HCT116 (cell line): ENCODE results near the gene IL17RD. TPM values are rescaled to one million over a fixed set of nuclear protein-coding genes. Genes with fewer than 3 reads are reported as not detected.

ENCODE experiments used
- ATAC-seq: fragments of 200-7000 bp; cut with Tn5 transposase; 2 replicates; pipeline ENCODE4 v1.9.1; 2020; ENCODE audit warnings: mild to moderate bottlenecking, moderate library complexity
- BruUV-seq: library from RNA; stranded (reverse); fragments of 400-500 nt; replicated peaks from 2 replicates; lab custom pipeline; 2021; lab: Mats Ljungman, UMichigan
- CTCF ChIA-PET: fragments of 300-600 bp; sonication (Branson Sonifier 250); formaldehyde crosslinking; loops from one replicate; lab custom pipeline; 2021; ENCODE audit warnings: antibody characterized with exemption; lab: Charles Lee
- POLR2A ChIA-PET: fragments of 300-600, 350-600 bp; sonication (Branson Sonifier 250); formaldehyde crosslinking; loops from one replicate; lab custom pipeline; 2021; ENCODE audit warnings: antibody characterized with exemption; lab: Charles Lee
- RAD21 ChIA-PET, 2 experiments: fragments of 300-600 bp; sonication (Branson Sonifier 250); formaldehyde crosslinking; loops; one replicate each; lab custom pipeline; 2023; ENCODE audit warnings: low total read pairs in 2 of 2; ENCODE audit not compliant: uncharacterized antibody in 2 of 2, unreplicated experiment in 2 of 2, low non-redundant PET in 1 of 2; lab: Charles Lee
- DNase-seq: peaks from one replicate; pipeline ENCODE4 v3.0.0-alpha.2; 2010; ENCODE audit warnings: low read depth, low spot score
- H2AFZ ChIP-seq: fragments of 200-600 bp; shearing (Covaris generic), sonication (generic); 2 replicates; pipeline ENCODE4 v1.6.1; 2017; ENCODE audit warnings: low read depth, mixed run types, mixed read lengths, antibody characterized with exemption, low read length; ENCODE audit not compliant: poor library complexity, severe bottlenecking
- H3K27ac ChIP-seq: 2 replicates; pipeline ENCODE4 v1.5.1; 2012; ENCODE audit warnings: low read depth, low read length
- H3K27me3 ChIP-seq: fragments of 200-600 bp; sonication (generic); 2 replicates; pipeline ENCODE4 v1.6.1; 2016; ENCODE audit warnings: mixed run types, low read length, mixed read lengths; ENCODE audit not compliant: insufficient read depth
- H3K36me3 ChIP-seq, 2 experiments: fragments of 200-500 bp in 1 of 2; fragments of 200-600 bp in 1 of 2; sonication (Bioruptor generic) in 1 of 2; sonication (generic) in 1 of 2; 2 replicates each; pipeline versions ENCODE4 v1.5.1 to v1.6.1; 2014 to 2016; ENCODE audit warnings: low read length in 2 of 2, inconsistent platforms in 1 of 2, mixed read lengths in 1 of 2, mixed run types in 1 of 2; ENCODE audit not compliant: insufficient read depth in 2 of 2, control insufficient read depth in 1 of 2
- H3K4me1 ChIP-seq, 2 experiments: fragments of 200-600 bp in 1 of 2; sonication (generic) in 1 of 2; 2 replicates each; pipeline versions ENCODE4 v1.5.1 to v1.6.1; 2012 to 2017; ENCODE audit warnings: low read length in 2 of 2, inconsistent platforms in 1 of 2, mild to moderate bottlenecking in 1 of 2, mixed read lengths in 1 of 2, mixed run types in 1 of 2, moderate library complexity in 1 of 2; ENCODE audit not compliant: insufficient read depth in 2 of 2, control insufficient read depth in 1 of 2
- H3K4me2 ChIP-seq: fragments of 200-600 bp; sonication (generic); 2 replicates; pipeline ENCODE4 v1.6.1; 2017; ENCODE audit warnings: mixed run types, low read length, mixed read lengths
- H3K4me3 ChIP-seq, 2 experiments: fragments of 200-600 bp in 1 of 2; sonication (generic) in 1 of 2; replicated peaks in 1 of 2; 2 replicates each; pipeline ENCODE4 v1.5.1; 2011 to 2016; ENCODE audit warnings: low read length in 2 of 2, control low read depth in 1 of 2, low read depth in 1 of 2, mild to moderate bottlenecking in 1 of 2, mixed read lengths in 1 of 2, mixed run types in 1 of 2
- H3K79me2 ChIP-seq: fragments of 200-600 bp; sonication (generic); 2 replicates; pipeline ENCODE4 v1.6.1; 2017; ENCODE audit warnings: mild to moderate bottlenecking, mixed run types, low read length, moderate library complexity, mixed read lengths; ENCODE audit not compliant: insufficient read depth
- H3K9ac ChIP-seq: fragments of 200-600 bp; sonication (generic); 2 replicates; pipeline ENCODE4 v1.6.1; 2016; ENCODE audit warnings: low read length, mixed read lengths
- H3K9me2 ChIP-seq: fragments of 200-600 bp; sonication (generic), shearing (Covaris generic); 2 replicates; pipeline ENCODE4 v1.6.1; 2017; ENCODE audit warnings: mixed run types, mild to moderate bottlenecking, moderate library complexity; ENCODE audit not compliant: insufficient read depth
- H3K9me3 ChIP-seq, 2 experiments: fragments of 200-500 bp in 1 of 2; fragments of 200-600 bp in 1 of 2; sonication (Bioruptor generic) in 1 of 2; sonication (generic) in 1 of 2; 2 replicates each; pipeline ENCODE4 v1.6.1; 2014 to 2017; ENCODE audit warnings: low read length in 2 of 2, mixed read lengths in 2 of 2, inconsistent platforms in 1 of 2, low read depth in 1 of 2, mild to moderate bottlenecking in 1 of 2, mixed run types in 1 of 2, moderate library complexity in 1 of 2; ENCODE audit not compliant: control insufficient read depth in 1 of 2, insufficient read depth in 1 of 2
- H4K20me1 ChIP-seq: fragments of 200-600 bp; sonication (generic), shearing (Covaris generic); 2 replicates; pipeline ENCODE4 v1.6.1; 2017; ENCODE audit warnings: mixed run types, mild to moderate bottlenecking, moderate library complexity; ENCODE audit not compliant: insufficient read depth
- CBX3 ChIP-seq: IDR thresholded peaks from 2 replicates; pipeline ENCODE4 v1.6.1; 2012; ENCODE audit warnings: low read depth
- CEBPB ChIP-seq: IDR thresholded peaks from 2 replicates; pipeline ENCODE4 v1.6.1; 2012; ENCODE audit warnings: low read depth
- CTCF ChIP-seq, 3 experiments: fragments of 200-600 bp in 1 of 3; sonication (generic) in 1 of 3; IDR thresholded peaks in 2 of 3; conservative IDR thresholded peaks in 1 of 3; 2 replicates each; pipeline ENCODE4 v1.5.1; 2012 to 2017; ENCODE audit warnings: low read depth in 2 of 3, low read length in 2 of 3, antibody characterized with exemption in 1 of 3, borderline replicate concordance in 1 of 3, control low read depth in 1 of 3, mild to moderate bottlenecking in 1 of 3, mixed read lengths in 1 of 3, mixed run types in 1 of 3, moderate library complexity in 1 of 3; ENCODE audit not compliant: insufficient read depth in 1 of 3
- EZH2 ChIP-seq: fragments of 200-600 bp; sonication (generic); IDR thresholded peaks from 2 replicates; pipeline ENCODE4 v1.6.1; 2017; ENCODE audit warnings: antibody characterized with exemption, mixed run types
- FOSL1 ChIP-seq: IDR thresholded peaks from 2 replicates; pipeline ENCODE4 v1.6.1; 2012; ENCODE audit warnings: low read depth
- JUND ChIP-seq: IDR thresholded peaks from 2 replicates; pipeline ENCODE4 v1.6.1; 2012
- SIN3A ChIP-seq: IDR thresholded peaks from 2 replicates; pipeline ENCODE4 v1.6.1; 2012; ENCODE audit warnings: low read depth
- SP1 ChIP-seq: IDR thresholded peaks from 2 replicates; pipeline ENCODE4 v1.6.1; 2012; ENCODE audit warnings: low read depth
- TCF7L2 ChIP-seq: IDR thresholded peaks from 2 replicates; pipeline ENCODE4 v1.7.0; 2011; ENCODE audit warnings: borderline replicate concordance, inconsistent platforms; ENCODE audit not compliant: insufficient read depth, insufficient read length; ENCODE audit errors: extremely low read depth
- ZBTB33 ChIP-seq: IDR thresholded peaks from 2 replicates; pipeline ENCODE4 v1.6.1; 2011; ENCODE audit warnings: mild to moderate bottlenecking, low read length, moderate library complexity; ENCODE audit not compliant: insufficient replicate concordance; ENCODE audit errors: extremely low read depth
- ZFX ChIP-seq: fragments of 450-650 bp; IDR thresholded peaks from 2 replicates; pipeline ENCODE4 v1.6.1; 2017
- ZNF274 ChIP-seq: fragments of 200-500 bp; sonication (Bioruptor generic); IDR thresholded peaks from 2 replicates; pipeline ENCODE4 v1.6.1; 2014; ENCODE audit warnings: mild to moderate bottlenecking, low read depth, low read length, inconsistent platforms
- intact Hi-C: fragments of 100-400 bp; cut with micrococcal nuclease; formaldehyde crosslinking; loops from 2 replicates; pipeline ENCODE4 v1.10.0; 2022
- total RNA-seq: library from RNA; stranded (reverse); gene quantifications from one replicate; pipeline ENCODE4 v1.2.1, GENCODE V29; 2021; ENCODE audit not compliant: unreplicated experiment
- TF ChIP-seq, protein P1 (sequence below): IDR thresholded peaks from 2 replicates; pipeline ENCODE4 v1.6.1; 2012

The IL17RD gene
- total RNA-seq, 1 experiment from 2014 or later, result 12.3 TPM

- TF ChIP-seq CTCF (IDR thresholded peaks at IDR 0.05 in 2 of 3, conservative IDR thresholded peaks at IDR 0.05 in 1 of 3; ENCODE audit: borderline replicate concordance in 1 of 3, insufficient read depth in 1 of 3, low read depth in 2 of 3, low read length in 2 of 3), result no peak
- no peak for TF ChIP-seq SP1
Measured at GRCh38 chr3:57087361-57088092, 77.6 kb downstream of the IL17RD start (continued).

GRCh38 chr3:57086201-57086600 lies 79.0 kb downstream of the IL17RD start:
- no peak overlapping the region for H2AFZ ChIP-seq
- no peak for ATAC-seq
- ChIA-PET POLR2A (no interaction called here), CTCF (no interaction called here), RAD21 (no interaction called here)
- intact Hi-C loops, result no loop called here
- H3K36me3 ChIP-seq, result no peaks in the 10 kb centered on the region
- no peaks in the 10 kb centered on the region for H4K20me1 ChIP-seq
- no peak overlapping the region for H3K27ac ChIP-seq
- no TSS peak for BruUV-seq
- no peak overlapping the region for H3K9ac ChIP-seq
- no peak for DNase-seq
- H3K27me3 ChIP-seq, result no peaks in the 10 kb centered on the region
- H3K4me3 ChIP-seq, result no peak overlapping the region
- H3K4me2 ChIP-seq, result no peak overlapping the region; the same call in 1 of the 2 replicates
- no peaks in the 10 kb centered on the region for H3K9me3 ChIP-seq
- peaks cover 31 to 48% of the 10 kb centered on the region in 2 experiments for H3K4me1 ChIP-seq
- H3K9me2 ChIP-seq, result no peaks in the 10 kb centered on the region
- TF ChIP-seq ZBTB33 (no peak), TCF7L2 (no peak), SP1 (no peak), ZNF274 (no peak), JUND (no peak), EZH2 (no peak), FOSL1 (no peak), SIN3A (no peak), CBX3 (no peak), ZFX (no peak), CEBPB (no peak)
- TF ChIP-seq, protein P1, sequence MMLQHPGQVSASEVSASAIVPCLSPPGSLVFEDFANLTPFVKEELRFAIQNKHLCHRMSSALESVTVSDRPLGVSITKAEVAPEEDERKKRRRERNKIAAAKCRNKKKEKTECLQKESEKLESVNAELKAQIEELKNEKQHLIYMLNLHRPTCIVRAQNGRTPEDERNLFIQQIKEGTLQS, result no peak
- H3K79me2 ChIP-seq, result no peaks in the 10 kb centered on the region
